ENCODE results near the gene SRRM4.
"Not testable (repeated sequence)": the region's sequence is repeated elsewhere in the genome, so short reads cannot be mapped to it uniquely, and the experiment has no call there.

The SRRM4 gene

DNA sequence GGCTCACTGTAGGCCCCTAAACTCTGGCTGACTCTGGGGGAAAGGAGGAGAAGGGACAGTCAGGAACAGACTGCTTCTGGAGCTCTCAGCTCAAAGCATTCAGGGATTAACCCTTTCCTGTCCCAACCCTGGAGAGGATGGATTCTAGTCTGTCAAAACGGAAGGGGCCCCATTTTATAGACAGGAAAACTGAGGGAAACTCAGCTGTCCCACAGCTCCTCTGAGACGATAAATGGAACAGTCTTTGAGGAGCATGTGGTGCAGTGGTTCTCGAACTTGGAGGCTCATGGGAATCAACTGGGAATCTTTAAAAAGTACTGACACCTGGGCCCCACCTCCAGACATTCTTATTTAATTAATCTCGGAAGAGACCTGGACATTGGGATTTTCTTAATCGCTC lies 23.7 kb downstream of the SRRM4 start:
- Histone ChIP-seq H3K27me3 (ENCODE audit: insufficient read depth, poor library complexity, severe bottlenecking) (no peaks in the 10 kb centered on the region), H3K9me3 (ENCODE audit: severe bottlenecking) (no peaks in the 10 kb centered on the region), H3K4me1 (ENCODE audit: insufficient read depth, poor library complexity, severe bottlenecking) (no peaks in the 10 kb centered on the region), H3K4me3 (ENCODE audit: severe bottlenecking) (no peak overlapping the region), H3K27ac (ENCODE audit: poor library complexity, severe bottlenecking) (no peak overlapping the region), H3K36me3 (ENCODE audit: low read depth) (no peaks in the 10 kb centered on the region)
- TF ChIP-seq, protein P1, sequence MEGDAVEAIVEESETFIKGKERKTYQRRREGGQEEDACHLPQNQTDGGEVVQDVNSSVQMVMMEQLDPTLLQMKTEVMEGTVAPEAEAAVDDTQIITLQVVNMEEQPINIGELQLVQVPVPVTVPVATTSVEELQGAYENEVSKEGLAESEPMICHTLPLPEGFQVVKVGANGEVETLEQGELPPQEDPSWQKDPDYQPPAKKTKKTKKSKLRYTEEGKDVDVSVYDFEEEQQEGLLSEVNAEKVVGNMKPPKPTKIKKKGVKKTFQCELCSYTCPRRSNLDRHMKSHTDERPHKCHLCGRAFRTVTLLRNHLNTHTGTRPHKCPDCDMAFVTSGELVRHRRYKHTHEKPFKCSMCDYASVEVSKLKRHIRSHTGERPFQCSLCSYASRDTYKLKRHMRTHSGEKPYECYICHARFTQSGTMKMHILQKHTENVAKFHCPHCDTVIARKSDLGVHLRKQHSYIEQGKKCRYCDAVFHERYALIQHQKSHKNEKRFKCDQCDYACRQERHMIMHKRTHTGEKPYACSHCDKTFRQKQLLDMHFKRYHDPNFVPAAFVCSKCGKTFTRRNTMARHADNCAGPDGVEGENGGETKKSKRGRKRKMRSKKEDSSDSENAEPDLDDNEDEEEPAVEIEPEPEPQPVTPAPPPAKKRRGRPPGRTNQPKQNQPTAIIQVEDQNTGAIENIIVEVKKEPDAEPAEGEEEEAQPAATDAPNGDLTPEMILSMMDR (IDR thresholded peaks at IDR 0.05; ENCODE audit: poor library complexity, severe bottlenecking): no peak
- no peak for ATAC-seq (ENCODE audit: low read depth)
- DNase-seq (ENCODE audit: low spot score): no peak

DNA sequence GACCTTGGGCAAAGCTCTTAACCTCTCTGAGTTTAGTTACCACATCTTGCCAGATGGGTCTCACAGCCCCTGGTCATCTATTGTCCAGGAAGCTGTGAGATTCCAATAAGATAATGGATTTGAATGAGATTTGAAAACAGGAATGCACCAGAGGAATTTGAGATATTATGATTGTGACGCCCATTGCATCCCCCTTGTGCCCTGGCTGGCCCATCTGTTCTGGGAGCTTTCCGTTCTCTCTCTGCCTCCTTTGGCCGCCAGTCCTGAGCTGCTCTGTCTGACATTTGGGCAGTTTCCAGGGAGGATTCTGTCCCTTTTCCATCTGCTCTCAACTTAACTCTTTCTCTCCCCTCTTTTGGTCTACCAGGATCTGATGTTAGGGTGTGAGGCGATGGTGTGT lies 24.6 kb downstream of the SRRM4 start:
- H3K27ac ChIP-seq (ENCODE audit: poor library complexity, severe bottlenecking): no peak overlapping the region
- H3K27me3 ChIP-seq (ENCODE audit: insufficient read depth, poor library complexity, severe bottlenecking): no peaks in the 10 kb centered on the region
- TF ChIP-seq, protein P1 (IDR thresholded peaks at IDR 0.05; ENCODE audit: poor library complexity, severe bottlenecking): no peak
- peaks cover 2% of the 10 kb centered on the region for H3K9me3 ChIP-seq (ENCODE audit: severe bottlenecking)
- no peak for DNase-seq (ENCODE audit: low spot score)
- no peaks in the 10 kb centered on the region for H3K36me3 ChIP-seq (ENCODE audit: low read depth)
- ATAC-seq (ENCODE audit: low read depth): no peak
- no peaks in the 10 kb centered on the region for H3K4me1 ChIP-seq (ENCODE audit: insufficient read depth, poor library complexity, severe bottlenecking)
- H3K4me3 ChIP-seq (ENCODE audit: severe bottlenecking): no peak overlapping the region

DNA sequence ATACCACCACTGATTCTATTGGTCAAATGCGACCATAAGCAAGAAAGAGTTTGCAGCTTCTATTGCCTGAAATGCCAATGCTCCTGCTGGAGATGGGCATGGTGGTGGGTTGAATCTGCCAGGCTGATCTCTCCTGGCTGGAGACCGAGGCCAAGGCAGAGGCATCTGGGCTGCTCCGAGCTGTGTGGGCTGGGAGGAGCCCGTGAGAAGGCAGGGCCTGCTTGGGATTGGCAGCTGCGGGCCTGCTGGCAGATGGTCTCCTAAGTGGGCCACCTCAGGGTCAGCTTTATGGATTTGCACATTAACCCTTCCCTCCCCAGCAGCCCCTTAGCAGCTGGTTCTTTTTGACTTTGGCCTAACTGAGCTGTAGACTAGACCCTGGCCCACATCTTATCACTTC lies 25.4 kb downstream of the SRRM4 start:
- no peak overlapping the region for H3K4me3 ChIP-seq (ENCODE audit: severe bottlenecking)

DNA sequence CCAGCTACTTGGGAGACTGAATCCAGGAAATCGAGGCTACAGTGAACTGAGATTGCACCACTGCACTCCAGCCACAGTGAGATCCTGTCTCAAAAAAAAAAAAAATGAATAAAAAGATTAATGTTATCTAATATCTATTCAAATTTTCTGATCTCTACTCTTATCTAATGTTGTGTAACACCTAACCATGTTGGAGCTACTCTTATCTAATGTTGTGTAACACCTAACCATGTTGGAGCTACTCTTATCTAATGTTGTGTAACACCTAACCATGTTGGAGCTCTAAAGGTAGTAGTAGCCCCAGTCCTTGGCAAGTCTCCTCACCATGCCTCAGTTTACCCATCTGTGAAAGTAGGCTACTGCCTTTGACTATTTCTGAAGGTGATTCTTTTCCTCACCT lies 26.9 kb downstream of the SRRM4 start:
- H3K9me3 ChIP-seq (ENCODE audit: severe bottlenecking); H3K4me1 ChIP-seq (ENCODE audit: insufficient read depth, poor library complexity, severe bottlenecking); H3K27ac ChIP-seq (ENCODE audit: poor library complexity, severe bottlenecking); DNase-seq (ENCODE audit: low spot score); H3K27me3 ChIP-seq (ENCODE audit: insufficient read depth, poor library complexity, severe bottlenecking); H3K36me3 ChIP-seq (ENCODE audit: low read depth); H3K4me3 ChIP-seq (ENCODE audit: severe bottlenecking); ATAC-seq (ENCODE audit: low read depth): not testable (repeated sequence)

More for the DNA sequence above, 25.4 kb downstream of the SRRM4 start:
- DNase-seq (ENCODE audit: low spot score) (no peak), ATAC-seq (ENCODE audit: low read depth) (no peak)
- Histone ChIP-seq H3K27me3 (ENCODE audit: insufficient read depth, poor library complexity, severe bottlenecking) (no peaks in the 10 kb centered on the region), H3K4me1 (ENCODE audit: insufficient read depth, poor library complexity, severe bottlenecking) (no peaks in the 10 kb centered on the region), H3K9me3 (ENCODE audit: severe bottlenecking) (peaks cover 3% of the 10 kb centered on the region), H3K36me3 (ENCODE audit: low read depth) (no peaks in the 10 kb centered on the region), H3K27ac (ENCODE audit: poor library complexity, severe bottlenecking) (no peak overlapping the region)
- TF ChIP-seq, protein P1 (IDR thresholded peaks at IDR 0.05; ENCODE audit: poor library complexity, severe bottlenecking): no peak

DNA sequence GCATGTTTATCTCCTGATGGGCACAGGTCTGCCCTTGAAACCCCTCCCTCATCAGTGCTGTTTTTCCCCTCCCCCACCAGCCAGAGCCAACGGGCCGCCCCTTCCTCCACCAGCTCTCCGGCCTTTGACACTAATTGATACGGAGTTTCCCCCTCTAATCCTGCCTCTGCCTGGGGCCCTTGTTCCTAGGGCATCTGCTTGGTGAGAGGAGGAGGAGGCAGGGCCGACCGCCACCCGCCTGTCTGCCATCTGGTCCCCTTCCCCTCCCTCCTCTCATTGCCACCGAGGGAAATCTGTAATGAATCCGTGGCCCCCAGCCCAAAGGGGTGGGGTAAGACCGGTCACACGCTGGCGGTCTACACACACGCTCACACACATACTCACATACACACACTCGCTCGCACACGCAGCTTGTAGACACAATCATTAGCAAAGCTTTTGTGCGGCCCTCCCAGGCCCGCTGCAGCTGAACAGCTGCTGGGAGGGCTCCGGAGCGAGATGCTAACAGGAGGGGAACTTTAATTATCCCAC lies 27.4 kb downstream of the SRRM4 start:
- H3K36me3 ChIP-seq (ENCODE audit: low read depth): no peaks in the 10 kb centered on the region
- H3K9me3 ChIP-seq (ENCODE audit: severe bottlenecking): peaks cover 3% of the 10 kb centered on the region
- H3K4me1 ChIP-seq (ENCODE audit: insufficient read depth, poor library complexity, severe bottlenecking): no peaks in the 10 kb centered on the region
- no peak overlapping the region for H3K4me3 ChIP-seq (ENCODE audit: severe bottlenecking)
- ATAC-seq (ENCODE audit: low read depth) (no peak), DNase-seq (ENCODE audit: low spot score) (no peak)
- H3K27me3 ChIP-seq (ENCODE audit: insufficient read depth, poor library complexity, severe bottlenecking): no peaks in the 10 kb centered on the region
- no peak overlapping the region for H3K27ac ChIP-seq (ENCODE audit: poor library complexity, severe bottlenecking)
- TF ChIP-seq, protein P1 (IDR thresholded peaks at IDR 0.05; ENCODE audit: poor library complexity, severe bottlenecking): no peak
